Right lobe of liver (tissue), 4 donors: ENCODE measurements around the gene MRPL19.

Experiments used
- POLR2A ChIP-seq: fragments of 450-650 bp; IDR thresholded peaks from one replicate; pipeline ENCODE4 v1.6.1; 2017; ENCODE audit warnings: antibody characterized with exemption, mild to moderate bottlenecking
- TF ChIP-seq, protein P1 (sequence below), 4 donors: fragments of 200-600 bp in 3 of 4; fragments of 450-650 bp in 1 of 4; IDR thresholded peaks; one replicate each; pipeline versions ENCODE4 v1.5.1 to v1.8.0; 2016 to 2022; ENCODE audit warnings: antibody characterized with exemption in 4 of 4, mild to moderate bottlenecking in 2 of 4
- donor health status: DM: no; HTN: no; CAD: no.
- donor health status: DM: no; HTN: no; CAD: no.
- donor health status: DM: no; HTN: yes; CAD: no.

GRCh38 chr2:75597949-75598348 is 48.6 kb upstream of the MRPL19 start:
- no peak for TF ChIP-seq POLR2A
- TF ChIP-seq, protein P1, sequence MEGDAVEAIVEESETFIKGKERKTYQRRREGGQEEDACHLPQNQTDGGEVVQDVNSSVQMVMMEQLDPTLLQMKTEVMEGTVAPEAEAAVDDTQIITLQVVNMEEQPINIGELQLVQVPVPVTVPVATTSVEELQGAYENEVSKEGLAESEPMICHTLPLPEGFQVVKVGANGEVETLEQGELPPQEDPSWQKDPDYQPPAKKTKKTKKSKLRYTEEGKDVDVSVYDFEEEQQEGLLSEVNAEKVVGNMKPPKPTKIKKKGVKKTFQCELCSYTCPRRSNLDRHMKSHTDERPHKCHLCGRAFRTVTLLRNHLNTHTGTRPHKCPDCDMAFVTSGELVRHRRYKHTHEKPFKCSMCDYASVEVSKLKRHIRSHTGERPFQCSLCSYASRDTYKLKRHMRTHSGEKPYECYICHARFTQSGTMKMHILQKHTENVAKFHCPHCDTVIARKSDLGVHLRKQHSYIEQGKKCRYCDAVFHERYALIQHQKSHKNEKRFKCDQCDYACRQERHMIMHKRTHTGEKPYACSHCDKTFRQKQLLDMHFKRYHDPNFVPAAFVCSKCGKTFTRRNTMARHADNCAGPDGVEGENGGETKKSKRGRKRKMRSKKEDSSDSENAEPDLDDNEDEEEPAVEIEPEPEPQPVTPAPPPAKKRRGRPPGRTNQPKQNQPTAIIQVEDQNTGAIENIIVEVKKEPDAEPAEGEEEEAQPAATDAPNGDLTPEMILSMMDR (IDR thresholded peaks at IDR 0.05) = no peak
